ENCODE measurements around the gene ZNF148.

The ZNF148 gene

DNA sequence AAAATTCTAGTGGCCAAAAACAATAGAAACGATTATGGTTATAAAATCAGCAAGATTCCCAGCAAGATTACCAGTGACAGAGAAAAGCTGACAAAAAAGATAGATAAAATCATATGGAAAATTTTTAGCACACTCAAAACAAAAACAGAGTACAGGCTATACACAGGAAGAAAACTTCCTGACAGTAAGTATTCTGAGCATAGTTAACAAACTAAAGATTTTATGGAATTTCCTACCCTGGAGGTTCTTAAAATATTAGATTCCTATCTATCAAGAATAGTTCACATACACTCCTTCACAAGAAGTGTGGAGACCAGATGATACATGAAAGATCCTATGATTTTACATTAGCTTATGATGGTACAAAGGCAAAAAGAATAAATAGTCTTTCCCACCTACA is 50.8 kb downstream of the ZNF148 start:
- TF ChIP-seq, protein P1, sequence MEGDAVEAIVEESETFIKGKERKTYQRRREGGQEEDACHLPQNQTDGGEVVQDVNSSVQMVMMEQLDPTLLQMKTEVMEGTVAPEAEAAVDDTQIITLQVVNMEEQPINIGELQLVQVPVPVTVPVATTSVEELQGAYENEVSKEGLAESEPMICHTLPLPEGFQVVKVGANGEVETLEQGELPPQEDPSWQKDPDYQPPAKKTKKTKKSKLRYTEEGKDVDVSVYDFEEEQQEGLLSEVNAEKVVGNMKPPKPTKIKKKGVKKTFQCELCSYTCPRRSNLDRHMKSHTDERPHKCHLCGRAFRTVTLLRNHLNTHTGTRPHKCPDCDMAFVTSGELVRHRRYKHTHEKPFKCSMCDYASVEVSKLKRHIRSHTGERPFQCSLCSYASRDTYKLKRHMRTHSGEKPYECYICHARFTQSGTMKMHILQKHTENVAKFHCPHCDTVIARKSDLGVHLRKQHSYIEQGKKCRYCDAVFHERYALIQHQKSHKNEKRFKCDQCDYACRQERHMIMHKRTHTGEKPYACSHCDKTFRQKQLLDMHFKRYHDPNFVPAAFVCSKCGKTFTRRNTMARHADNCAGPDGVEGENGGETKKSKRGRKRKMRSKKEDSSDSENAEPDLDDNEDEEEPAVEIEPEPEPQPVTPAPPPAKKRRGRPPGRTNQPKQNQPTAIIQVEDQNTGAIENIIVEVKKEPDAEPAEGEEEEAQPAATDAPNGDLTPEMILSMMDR (IDR thresholded peaks at IDR 0.05): no peak

DNA sequence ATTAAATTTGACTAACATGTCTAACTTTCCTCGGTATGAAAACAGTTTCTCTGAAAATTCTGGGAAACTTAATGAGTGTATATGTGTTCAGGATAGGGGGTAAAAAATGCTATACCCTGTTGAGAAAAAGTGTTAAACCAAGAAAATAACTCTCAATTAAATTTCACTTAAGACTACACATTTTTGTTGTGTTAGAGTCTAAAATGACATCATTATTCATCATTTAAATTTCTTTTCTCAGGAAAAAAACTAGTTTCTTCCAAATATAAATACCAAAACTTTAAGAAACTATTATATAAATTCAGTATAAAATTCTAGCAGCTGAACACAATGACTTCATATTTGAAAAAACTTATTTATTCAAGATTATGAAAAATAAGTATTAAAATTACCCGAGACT is 52.2 kb downstream of the ZNF148 start:
- TF ChIP-seq, protein P1 (IDR thresholded peaks at IDR 0.05): no peak

DNA sequence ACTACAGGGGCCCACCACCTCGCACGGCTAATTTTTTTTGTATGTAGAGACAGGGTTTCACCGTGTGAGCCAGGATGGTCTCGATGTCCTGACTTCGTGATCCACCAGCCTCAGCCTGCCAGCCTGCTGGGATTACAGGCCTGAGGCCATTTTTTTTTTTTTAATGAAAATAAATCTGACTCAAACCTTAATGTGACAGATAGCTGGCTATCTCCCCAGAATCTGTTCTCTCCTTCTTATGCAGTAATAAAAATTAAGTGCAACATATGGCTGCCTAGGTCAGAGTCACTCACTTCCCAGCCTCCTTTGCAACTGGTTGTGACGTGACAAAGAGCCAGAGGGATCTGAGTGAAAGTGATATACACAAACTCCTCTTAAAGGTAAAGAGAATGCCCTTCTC is 53.0 kb downstream of the ZNF148 start:
- TF ChIP-seq, protein P1 (IDR thresholded peaks at IDR 0.05): no peak

DNA sequence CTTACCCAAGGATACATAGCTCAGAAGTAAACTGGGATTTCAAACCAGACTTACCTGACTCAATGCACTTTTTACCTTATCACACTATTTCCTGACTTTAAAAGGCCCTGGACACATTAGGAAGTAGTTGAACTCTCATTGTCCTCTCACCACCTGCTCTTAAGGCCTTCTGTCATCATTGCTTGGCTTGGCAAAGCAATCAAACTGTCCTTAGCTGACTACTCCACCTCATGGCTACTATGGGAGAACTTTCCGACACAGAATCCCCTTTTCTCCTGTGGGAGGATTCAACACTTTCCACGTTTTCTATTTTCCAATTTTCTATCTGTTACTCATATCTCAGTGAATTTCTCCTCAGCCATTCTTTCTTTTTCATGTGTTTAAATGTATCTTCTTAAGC is 55.4 kb downstream of the ZNF148 start:
- TF ChIP-seq, protein P1 (IDR thresholded peaks at IDR 0.05): no peak

DNA sequence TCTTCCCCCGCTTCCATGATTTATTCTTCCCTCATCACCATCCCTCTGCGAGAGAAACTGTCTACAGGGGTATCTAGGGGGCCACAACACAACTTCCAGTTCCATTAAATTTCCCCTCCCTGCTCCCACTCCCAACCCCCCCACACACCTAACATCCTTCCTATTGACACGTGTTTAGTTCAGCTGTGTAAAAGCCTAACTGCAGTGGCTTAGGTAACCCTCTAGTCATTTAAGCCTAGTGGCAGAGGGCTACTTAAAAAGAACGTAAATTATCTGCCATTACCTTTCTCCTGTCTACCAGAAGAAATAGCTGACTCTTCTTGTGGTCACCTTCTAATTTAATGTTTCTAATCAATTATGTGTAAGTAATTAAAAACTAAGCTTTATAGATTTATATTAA is 56.3 kb downstream of the ZNF148 start:
- TF ChIP-seq, protein P1 (IDR thresholded peaks at IDR 0.05): no peak

DNA sequence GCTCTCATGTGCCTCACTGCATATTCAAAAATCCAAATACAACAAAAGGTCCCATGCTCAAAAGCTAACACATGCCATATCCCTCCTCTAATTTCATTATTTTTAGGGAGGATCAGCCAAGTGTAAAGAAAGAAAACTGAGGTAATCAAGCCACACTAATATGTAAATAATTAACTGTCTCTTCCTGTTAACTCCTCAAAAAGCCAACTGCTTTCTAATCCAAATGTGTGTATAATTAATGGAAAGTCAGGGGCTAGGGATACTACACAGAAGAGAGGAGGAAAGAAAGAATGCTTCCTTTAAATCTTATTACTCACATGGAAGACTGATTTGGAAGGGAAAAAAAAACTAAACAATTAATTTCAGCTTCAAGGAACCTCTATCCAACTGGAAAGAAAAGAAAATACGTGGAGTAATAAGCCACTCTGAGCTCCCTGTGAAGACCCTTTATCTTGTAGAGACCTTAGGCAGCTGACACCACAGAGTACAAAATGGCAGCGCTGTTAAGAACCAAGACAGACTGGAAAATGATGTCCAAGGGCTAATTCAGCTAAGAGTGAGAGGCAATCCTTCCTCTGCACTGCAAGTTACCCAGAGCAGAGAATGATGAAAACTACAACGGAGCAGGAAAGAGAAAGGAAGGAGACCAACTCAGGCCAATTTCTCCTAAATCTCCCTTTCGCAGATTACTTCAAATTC is 56.8 kb downstream of the ZNF148 start:
- TF ChIP-seq, protein P1 (IDR thresholded peaks at IDR 0.05): no peak

DNA sequence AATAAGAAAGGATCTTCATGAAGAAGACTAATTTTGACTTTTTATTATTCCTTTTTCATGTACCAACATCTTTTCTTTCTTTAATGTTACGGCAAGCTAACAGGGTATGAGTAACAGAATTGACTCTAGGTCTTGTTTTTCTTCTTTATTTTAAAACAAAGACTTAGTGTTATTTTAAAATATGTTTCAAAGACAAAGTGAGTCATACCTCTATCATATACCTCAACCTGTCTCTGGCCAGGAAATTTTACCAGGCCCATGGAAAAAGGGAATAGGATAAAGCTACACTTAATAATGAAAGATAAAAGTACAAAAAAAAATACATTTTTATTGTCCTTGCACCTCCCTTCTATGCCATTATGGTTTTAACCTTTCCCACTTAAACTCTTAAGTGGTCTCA is 57.4 kb downstream of the ZNF148 start:
- TF ChIP-seq, protein P1 (IDR thresholded peaks at IDR 0.05): no peak

DNA sequence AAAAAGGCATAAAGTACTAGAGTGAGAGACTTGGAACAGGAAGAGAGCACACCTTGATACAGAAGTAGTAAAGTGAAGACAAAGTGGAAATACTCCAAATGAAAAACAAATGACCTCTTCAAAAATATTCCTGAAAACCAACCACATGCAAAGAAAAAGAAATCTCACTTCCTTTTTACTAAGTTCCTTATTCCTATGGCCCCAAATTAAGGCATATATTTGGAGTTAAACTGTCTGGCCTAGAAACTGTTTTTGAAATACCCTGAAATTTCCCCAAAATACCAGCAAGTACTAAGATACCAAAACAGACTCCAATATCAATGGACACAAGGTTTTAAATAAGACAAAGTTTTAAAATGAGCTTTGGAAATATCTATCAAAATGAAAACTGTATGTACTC is 58.2 kb downstream of the ZNF148 start:
- TF ChIP-seq, protein P1 (IDR thresholded peaks at IDR 0.05): no peak

Measured in LNCAP (cell line).